ENCODE measurements around the gene DUSP11.
"Not testable (repeated sequence)": the region's sequence is repeated elsewhere in the genome, so short reads cannot be mapped to it uniquely, and the experiment has no call there.

The DUSP11 gene

DNA sequence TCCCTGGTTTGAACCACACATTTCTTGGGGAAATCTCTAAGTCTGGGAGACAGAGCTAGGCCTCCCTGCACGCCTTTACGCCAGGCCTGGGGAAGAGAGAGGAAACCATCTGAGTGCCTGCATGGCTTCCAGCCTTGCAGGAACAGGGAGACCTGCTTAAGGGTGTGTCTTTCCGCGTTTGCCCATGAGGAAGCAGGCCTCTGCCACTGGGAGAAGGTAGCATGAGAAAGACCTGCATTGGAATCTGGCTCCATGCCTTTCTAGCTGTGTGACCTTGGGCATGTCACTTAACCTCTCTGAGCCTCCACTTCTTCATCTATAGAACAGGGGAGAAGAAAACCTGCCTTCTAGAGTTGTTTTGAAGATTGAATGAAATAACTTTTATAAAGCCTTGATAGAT, 62.2 kb downstream of the DUSP11 start:
- not testable (repeated sequence) for H3K27me3 Mint-ChIP-seq; DNase-seq; H3K4me1 Mint-ChIP-seq; ATAC-seq; H3K4me3 Mint-ChIP-seq; H3K27ac Mint-ChIP-seq; H3K36me3 Mint-ChIP-seq (ENCODE audit: low read depth)
- H3K9me3 Mint-ChIP-seq: peaks cover 15% of the 10 kb centered on the region

DNA sequence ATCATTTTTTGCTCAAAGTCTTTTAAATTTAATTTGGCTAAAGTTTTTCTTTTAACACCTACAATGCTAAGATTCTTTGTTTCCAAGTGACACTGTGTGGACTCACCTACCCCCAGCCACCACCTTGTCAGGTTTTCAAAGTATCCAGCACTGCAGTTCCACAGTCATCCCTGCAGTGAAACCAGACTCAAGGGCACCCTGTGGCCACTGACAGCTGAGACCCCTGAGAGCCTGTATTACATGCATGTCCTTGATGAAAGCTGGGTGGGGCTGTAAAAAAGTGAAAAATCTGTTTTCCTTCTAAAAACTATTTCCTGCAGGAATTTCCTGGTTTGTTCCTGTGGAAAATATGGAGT, 62.7 kb downstream of the DUSP11 start:
- DNase-seq (no peak), ATAC-seq (no peak)
- no peak overlapping the region for H3K27ac Mint-ChIP-seq
- no peak overlapping the region for H3K4me3 Mint-ChIP-seq
- H3K4me1 Mint-ChIP-seq: no peaks in the 10 kb centered on the region
- peaks cover 15% of the 10 kb centered on the region for H3K9me3 Mint-ChIP-seq
- H3K27me3 Mint-ChIP-seq: peaks cover 7% of the 10 kb centered on the region
- peaks cover 4% of the 10 kb centered on the region for H3K36me3 Mint-ChIP-seq (ENCODE audit: low read depth)

DNA sequence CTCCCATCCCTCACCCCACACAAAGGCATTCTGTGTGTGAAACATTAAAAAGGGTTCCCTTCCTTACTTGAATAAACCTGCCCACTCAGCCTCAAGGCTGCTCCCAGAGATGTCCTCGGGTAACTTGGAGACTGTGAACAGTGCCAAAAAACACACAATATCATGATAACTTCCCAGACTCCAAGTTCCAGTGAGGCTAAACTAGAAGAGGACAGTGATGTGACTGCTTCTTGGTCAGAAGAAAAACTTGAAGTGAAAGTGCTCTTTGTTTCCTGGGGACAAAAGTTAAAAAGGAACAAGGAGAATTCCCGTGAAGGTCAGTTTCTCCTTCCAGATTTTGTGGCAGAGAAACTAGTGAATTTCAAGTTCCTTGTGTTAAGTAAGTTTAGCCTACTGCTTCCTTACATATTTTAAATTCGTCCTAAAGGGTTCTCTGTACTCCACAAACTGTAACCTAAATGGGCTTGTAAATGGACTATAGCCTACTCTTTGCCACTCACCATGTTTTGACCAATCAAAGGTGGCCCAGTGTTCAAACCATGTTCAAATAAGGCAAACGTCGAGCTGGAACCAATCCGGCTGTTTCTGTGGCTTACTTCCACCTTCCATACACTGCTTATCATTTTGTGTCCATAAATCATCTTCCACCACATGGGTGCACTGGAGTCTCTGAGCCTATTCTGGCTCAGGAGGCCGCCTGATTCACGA, 63.2 kb downstream of the DUSP11 start:
- H3K4me3 Mint-ChIP-seq: no peak overlapping the region
- H3K36me3 Mint-ChIP-seq (ENCODE audit: low read depth): peaks cover 4% of the 10 kb centered on the region
- H3K27me3 Mint-ChIP-seq: peaks cover 7% of the 10 kb centered on the region
- DNase-seq (no peak), ATAC-seq (no peak)
- H3K4me1 Mint-ChIP-seq: no peaks in the 10 kb centered on the region
- peaks cover 15% of the 10 kb centered on the region for H3K9me3 Mint-ChIP-seq
- H3K27ac Mint-ChIP-seq: no peak overlapping the region

DNA sequence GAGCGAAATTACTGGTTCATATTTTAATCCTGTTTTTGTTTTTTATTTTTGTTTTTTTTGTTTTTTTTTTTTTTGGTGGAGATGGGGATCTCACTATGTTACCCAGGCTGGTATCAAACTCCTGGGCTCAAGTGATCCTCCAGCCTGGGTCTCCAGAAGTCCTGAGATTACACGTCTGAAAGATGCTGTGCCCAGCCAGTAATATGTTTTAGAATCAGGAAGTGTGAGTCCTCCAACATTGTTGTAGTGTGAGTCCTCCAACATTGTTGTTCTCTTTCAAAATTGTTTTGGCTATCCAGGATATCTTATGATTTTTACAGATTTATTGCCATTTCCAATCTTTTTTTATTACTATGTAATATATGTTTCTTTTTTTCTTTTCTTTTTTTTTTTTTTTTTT, 65.8 kb downstream of the DUSP11 start:
- ATAC-seq: no peak
- peaks cover 7% of the 10 kb centered on the region for H3K27me3 Mint-ChIP-seq

More for the DNA sequence above, 65.8 kb downstream of the DUSP11 start:
- Mint-ChIP-seq H3K27ac (no peak overlapping the region), H3K4me1 (no peaks in the 10 kb centered on the region), H3K36me3 (ENCODE audit: low read depth) (peaks cover 4% of the 10 kb centered on the region), H3K9me3 (peaks cover 15% of the 10 kb centered on the region), H3K4me3 (no peak overlapping the region)
- no peak for DNase-seq
